ENCODE data around the gene PDE6H.
A peak's percentile ranks its signal among the peaks of the same experiment; 100 is the strongest.

The PDE6H gene

GRCh38 chr12:14972816-14973215 is at the start of gene PDE6H:
Gene PDE6H (plus strand): TSS chr12:14973042. CDS start chr12:14978013, 4,971 bp downstream.
- no peak for DNase-seq

- DNase-seq = no peak
Measured at GRCh38 chr12:14923944-14924343, 48.9 kb upstream of the PDE6H start.

GRCh38 chr12:14924541-14924940 is 48.3 kb upstream of the PDE6H start:
- DNase-seq = no peak

- DNase-seq = no peak
Measured at GRCh38 chr12:14927267-14927666, 45.6 kb upstream of the PDE6H start.

- no peak for DNase-seq
Measured at GRCh38 chr12:14928931-14929330, 43.9 kb upstream of the PDE6H start.

- DNase-seq = no peak
Measured at GRCh38 chr12:14930299-14930698, 42.5 kb upstream of the PDE6H start.

GRCh38 chr12:14931359-14931758 is 41.5 kb upstream of the PDE6H start:
- DNase-seq = no peak

GRCh38 chr12:14931791-14932560 is 40.9 kb upstream of the PDE6H start:
- no peak for DNase-seq

GRCh38 chr12:14934511-14934910 is 38.3 kb upstream of the PDE6H start:
- DNase-seq = no peak

- DNase-seq = no peak
Measured at GRCh38 chr12:14935031-14935430, 37.8 kb upstream of the PDE6H start.

- no peak for DNase-seq
Measured at GRCh38 chr12:14936224-14936861, 36.5 kb upstream of the PDE6H start.

- DNase-seq = no peak
Measured at GRCh38 chr12:14937014-14937413, 35.8 kb upstream of the PDE6H start.

GRCh38 chr12:14937689-14938088 is 35.2 kb upstream of the PDE6H start:
- DNase-seq = no peak

GRCh38 chr12:14938301-14938700 is 34.5 kb upstream of the PDE6H start, which contains the start of gene ERP27:
Gene ERP27 (minus strand): TSS chr12:14938537. CDS start chr12:14938508, 29 bp downstream.
- no peak for DNase-seq

- DNase-seq = no peak
Measured at GRCh38 chr12:14941369-14941768, 31.5 kb upstream of the PDE6H start.

GRCh38 chr12:14942196-14942931 is 30.5 kb upstream of the PDE6H start:
- no peak for DNase-seq

GRCh38 chr12:14946162-14946561 is 26.7 kb upstream of the PDE6H start:
- no peak for DNase-seq

- no peak for DNase-seq
Measured at GRCh38 chr12:14946861-14947260, 26.0 kb upstream of the PDE6H start.

GRCh38 chr12:14948672-14949071 is 24.2 kb upstream of the PDE6H start:
- peak in 1 of 2 experiments; percentile 65 for DNase-seq

GRCh38 chr12:14949631-14950030 is 23.2 kb upstream of the PDE6H start:
- no peak for DNase-seq

GRCh38 chr12:14950421-14950820 is 22.4 kb upstream of the PDE6H start:
- no peak for DNase-seq

GRCh38 chr12:14950982-14951746 is 21.7 kb upstream of the PDE6H start:
- DNase-seq = no peak

- DNase-seq = no peak
Measured at GRCh38 chr12:14951851-14952250, 21.0 kb upstream of the PDE6H start.
